ENCODE measurements around the gene XXYLT1.

Gene XXYLT1

DNA sequence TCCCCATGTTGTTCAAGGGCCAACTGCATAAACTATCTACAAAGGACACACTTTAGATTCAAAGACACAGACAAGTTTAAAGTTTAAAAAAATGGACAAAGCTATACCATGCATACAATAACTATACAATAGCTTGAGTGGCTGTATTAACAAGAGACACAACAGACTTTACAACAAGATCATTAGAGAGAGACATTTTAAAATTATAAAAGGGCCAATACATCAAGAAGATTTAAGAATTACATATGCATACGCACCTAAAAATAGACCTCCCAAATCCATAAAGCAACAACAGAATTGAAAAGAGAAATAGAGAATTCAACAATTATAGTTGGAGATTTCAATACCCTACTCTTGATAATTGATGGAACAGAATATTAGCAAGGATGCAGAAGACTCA is 79.4 kb downstream of the XXYLT1 start (continued):
- TF ChIP-seq, protein P1, sequence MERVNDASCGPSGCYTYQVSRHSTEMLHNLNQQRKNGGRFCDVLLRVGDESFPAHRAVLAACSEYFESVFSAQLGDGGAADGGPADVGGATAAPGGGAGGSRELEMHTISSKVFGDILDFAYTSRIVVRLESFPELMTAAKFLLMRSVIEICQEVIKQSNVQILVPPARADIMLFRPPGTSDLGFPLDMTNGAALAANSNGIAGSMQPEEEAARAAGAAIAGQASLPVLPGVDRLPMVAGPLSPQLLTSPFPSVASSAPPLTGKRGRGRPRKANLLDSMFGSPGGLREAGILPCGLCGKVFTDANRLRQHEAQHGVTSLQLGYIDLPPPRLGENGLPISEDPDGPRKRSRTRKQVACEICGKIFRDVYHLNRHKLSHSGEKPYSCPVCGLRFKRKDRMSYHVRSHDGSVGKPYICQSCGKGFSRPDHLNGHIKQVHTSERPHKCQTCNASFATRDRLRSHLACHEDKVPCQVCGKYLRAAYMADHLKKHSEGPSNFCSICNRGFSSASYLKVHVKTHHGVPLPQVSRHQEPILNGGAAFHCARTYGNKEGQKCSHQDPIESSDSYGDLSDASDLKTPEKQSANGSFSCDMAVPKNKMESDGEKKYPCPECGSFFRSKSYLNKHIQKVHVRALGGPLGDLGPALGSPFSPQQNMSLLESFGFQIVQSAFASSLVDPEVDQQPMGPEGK (CRISPR knock-in tag; IDR thresholded peaks at IDR 0.05; ENCODE audit: borderline replicate concordance): no peak
- TF ChIP-seq TCF4 (CRISPR knock-in tag; IDR thresholded peaks at IDR 0.05; ENCODE audit: borderline replicate concordance) (no peak), CSDC2 (CRISPR knock-in tag; IDR thresholded peaks at IDR 0.05) (no peak), ZFP3 (CRISPR knock-in tag; IDR thresholded peaks at IDR 0.05) (no peak)
- TF ChIP-seq, protein P2, sequence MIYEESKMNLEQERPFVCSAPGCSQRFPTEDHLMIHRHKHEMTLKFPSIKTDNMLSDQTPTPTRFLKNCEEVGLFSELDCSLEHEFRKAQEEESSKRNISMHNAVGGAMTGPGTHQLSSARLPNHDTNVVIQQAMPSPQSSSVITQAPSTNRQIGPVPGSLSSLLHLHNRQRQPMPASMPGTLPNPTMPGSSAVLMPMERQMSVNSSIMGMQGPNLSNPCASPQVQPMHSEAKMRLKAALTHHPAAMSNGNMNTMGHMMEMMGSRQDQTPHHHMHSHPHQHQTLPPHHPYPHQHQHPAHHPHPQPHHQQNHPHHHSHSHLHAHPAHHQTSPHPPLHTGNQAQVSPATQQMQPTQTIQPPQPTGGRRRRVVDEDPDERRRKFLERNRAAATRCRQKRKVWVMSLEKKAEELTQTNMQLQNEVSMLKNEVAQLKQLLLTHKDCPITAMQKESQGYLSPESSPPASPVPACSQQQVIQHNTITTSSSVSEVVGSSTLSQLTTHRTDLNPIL (CRISPR knock-in tag; IDR thresholded peaks at IDR 0.05; ENCODE audit: low read depth): no peak

DNA sequence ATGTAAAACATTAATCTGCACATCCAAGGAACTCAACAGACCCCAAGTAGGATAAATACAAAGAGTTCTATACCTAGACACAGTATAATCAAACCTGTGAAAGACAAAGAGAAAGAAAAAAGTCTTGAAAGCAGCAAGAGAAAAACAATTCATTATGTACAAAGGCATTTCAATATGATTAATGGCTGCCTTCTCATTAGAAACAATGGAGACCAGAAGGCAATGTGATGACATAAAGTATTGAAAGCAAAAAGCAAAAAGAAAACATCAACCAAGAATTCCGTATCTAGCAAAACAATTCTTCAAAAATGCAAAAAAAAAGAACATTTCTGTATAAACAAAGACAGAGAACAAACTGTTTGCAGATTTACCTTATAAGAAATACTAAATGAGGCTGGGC is 81.1 kb downstream of the XXYLT1 start:
- ATAC-seq: no peak
- TF ChIP-seq, protein P2 (CRISPR knock-in tag; IDR thresholded peaks at IDR 0.05; ENCODE audit: low read depth): no peak

DNA sequence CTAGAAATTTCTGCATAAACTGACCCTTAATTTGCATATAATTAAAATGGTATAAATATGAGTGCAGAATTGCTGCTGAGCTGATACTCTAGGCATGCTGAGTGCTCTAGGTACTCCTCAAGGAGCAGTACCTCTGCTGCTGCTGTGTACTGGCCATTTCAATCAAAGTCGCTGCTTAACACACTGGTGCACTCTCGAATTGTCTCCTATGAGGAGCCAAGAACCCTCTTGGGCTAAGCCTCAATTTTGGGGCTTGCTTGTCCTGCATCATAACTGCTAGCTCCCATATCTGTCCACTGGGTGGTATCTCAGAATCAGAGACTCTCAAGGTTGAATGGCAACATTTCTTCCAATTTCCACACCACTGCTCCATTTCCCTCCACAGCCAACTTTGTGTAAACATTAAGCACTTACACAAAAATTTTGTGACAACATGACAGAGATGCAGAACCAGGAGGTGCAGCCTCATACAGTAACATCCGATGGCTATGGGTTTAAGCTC is 82.5 kb downstream of the XXYLT1 start:
- peak; percentile 66 for ATAC-seq
- TF ChIP-seq ZNF70 (CRISPR knock-in tag; IDR thresholded peaks at IDR 0.05) (no peak), ESRRG (CRISPR knock-in tag; IDR thresholded peaks at IDR 0.05) (no peak), ISL1 (CRISPR knock-in tag; IDR thresholded peaks at IDR 0.05) (no peak), ZNF8 (CRISPR knock-in tag; IDR thresholded peaks at IDR 0.05) (no peak), CSDC2 (CRISPR knock-in tag; IDR thresholded peaks at IDR 0.05) (no peak), PPARA (CRISPR knock-in tag; IDR thresholded peaks at IDR 0.05; ENCODE audit: borderline replicate concordance) (no peak), SNAI2 (CRISPR knock-in tag; IDR thresholded peaks at IDR 0.05) (no peak), ZC3H10 (CRISPR knock-in tag; IDR thresholded peaks at IDR 0.05) (no peak), BACH2 (CRISPR knock-in tag; IDR thresholded peaks at IDR 0.05; ENCODE audit: borderline replicate concordance) (no peak), ARNTL (CRISPR knock-in tag; IDR thresholded peaks at IDR 0.05; ENCODE audit: borderline replicate concordance, low read depth) (no peak), TCF4 (CRISPR knock-in tag; IDR thresholded peaks at IDR 0.05; ENCODE audit: borderline replicate concordance) (no peak), OSR1 (CRISPR knock-in tag; IDR thresholded peaks at IDR 0.05) (no peak), ZFP3 (CRISPR knock-in tag; IDR thresholded peaks at IDR 0.05) (no peak), RARB (CRISPR knock-in tag; IDR thresholded peaks at IDR 0.05) (no peak), ZNF565 (CRISPR knock-in tag; conservative IDR thresholded peaks at IDR 0.05; ENCODE audit: low read depth) (no peak)
- TF ChIP-seq, protein P3, sequence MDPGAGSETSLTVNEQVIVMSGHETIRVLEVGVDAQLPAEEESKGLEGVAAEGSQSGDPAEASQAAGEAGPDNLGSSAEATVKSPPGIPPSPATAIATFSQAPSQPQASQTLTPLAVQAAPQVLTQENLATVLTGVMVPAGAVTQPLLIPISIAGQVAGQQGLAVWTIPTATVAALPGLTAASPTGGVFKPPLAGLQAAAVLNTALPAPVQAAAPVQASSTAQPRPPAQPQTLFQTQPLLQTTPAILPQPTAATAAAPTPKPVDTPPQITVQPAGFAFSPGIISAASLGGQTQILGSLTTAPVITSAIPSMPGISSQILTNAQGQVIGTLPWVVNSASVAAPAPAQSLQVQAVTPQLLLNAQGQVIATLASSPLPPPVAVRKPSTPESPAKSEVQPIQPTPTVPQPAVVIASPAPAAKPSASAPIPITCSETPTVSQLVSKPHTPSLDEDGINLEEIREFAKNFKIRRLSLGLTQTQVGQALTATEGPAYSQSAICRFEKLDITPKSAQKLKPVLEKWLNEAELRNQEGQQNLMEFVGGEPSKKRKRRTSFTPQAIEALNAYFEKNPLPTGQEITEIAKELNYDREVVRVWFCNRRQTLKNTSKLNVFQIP (CRISPR knock-in tag; IDR thresholded peaks at IDR 0.05; ENCODE audit: borderline replicate concordance, low read depth): no peak
- TF ChIP-seq, protein P4, sequence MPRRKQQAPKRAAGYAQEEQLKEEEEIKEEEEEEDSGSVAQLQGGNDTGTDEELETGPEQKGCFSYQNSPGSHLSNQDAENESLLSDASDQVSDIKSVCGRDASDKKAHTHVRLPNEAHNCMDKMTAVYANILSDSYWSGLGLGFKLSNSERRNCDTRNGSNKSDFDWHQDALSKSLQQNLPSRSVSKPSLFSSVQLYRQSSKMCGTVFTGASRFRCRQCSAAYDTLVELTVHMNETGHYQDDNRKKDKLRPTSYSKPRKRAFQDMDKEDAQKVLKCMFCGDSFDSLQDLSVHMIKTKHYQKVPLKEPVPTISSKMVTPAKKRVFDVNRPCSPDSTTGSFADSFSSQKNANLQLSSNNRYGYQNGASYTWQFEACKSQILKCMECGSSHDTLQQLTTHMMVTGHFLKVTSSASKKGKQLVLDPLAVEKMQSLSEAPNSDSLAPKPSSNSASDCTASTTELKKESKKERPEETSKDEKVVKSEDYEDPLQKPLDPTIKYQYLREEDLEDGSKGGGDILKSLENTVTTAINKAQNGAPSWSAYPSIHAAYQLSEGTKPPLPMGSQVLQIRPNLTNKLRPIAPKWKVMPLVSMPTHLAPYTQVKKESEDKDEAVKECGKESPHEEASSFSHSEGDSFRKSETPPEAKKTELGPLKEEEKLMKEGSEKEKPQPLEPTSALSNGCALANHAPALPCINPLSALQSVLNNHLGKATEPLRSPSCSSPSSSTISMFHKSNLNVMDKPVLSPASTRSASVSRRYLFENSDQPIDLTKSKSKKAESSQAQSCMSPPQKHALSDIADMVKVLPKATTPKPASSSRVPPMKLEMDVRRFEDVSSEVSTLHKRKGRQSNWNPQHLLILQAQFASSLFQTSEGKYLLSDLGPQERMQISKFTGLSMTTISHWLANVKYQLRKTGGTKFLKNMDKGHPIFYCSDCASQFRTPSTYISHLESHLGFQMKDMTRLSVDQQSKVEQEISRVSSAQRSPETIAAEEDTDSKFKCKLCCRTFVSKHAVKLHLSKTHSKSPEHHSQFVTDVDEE (CRISPR knock-in tag; IDR thresholded peaks at IDR 0.05): no peak
- TF ChIP-seq, protein P2 (CRISPR knock-in tag; IDR thresholded peaks at IDR 0.05; ENCODE audit: low read depth): no peak
- TF ChIP-seq, protein P5, sequence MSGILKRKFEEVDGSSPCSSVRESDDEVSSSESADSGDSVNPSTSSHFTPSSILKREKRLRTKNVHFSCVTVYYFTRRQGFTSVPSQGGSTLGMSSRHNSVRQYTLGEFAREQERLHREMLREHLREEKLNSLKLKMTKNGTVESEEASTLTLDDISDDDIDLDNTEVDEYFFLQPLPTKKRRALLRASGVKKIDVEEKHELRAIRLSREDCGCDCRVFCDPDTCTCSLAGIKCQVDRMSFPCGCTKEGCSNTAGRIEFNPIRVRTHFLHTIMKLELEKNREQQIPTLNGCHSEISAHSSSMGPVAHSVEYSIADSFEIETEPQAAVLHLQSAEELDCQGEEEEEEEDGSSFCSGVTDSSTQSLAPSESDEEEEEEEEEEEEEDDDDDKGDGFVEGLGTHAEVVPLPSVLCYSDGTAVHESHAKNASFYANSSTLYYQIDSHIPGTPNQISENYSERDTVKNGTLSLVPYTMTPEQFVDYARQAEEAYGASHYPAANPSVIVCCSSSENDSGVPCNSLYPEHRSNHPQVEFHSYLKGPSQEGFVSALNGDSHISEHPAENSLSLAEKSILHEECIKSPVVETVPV (CRISPR knock-in tag; IDR thresholded peaks at IDR 0.05): no peak
- TF ChIP-seq, protein P1 (CRISPR knock-in tag; IDR thresholded peaks at IDR 0.05; ENCODE audit: borderline replicate concordance): no peak
